Upper lobe of left lung (tissue), 4 donors: ENCODE data around the gene MYO1C.

Source experiments
- POLR2A ChIP-seq, 4 donors: fragments of 450-650 bp; IDR thresholded peaks; one replicate each; pipeline ENCODE4 v1.5.1; 2016 to 2017; ENCODE audit warnings: antibody characterized with exemption in 4 of 4, mild to moderate bottlenecking in 2 of 4
- POLR2AphosphoS5 ChIP-seq, 2 donors: sonication (generic); formaldehyde crosslinking; IDR thresholded peaks; one replicate each; pipeline ENCODE4 v1.5.1; 2017; ENCODE audit warnings: antibody characterized with exemption in 2 of 2
- TF ChIP-seq, protein P1 (sequence below), 6 experiments: fragments of 450-650 bp in 4 of 6; fragments of 200-600 bp in 2 of 6; sonication (generic) in 2 of 6; IDR thresholded peaks; one replicate each; pipeline ENCODE4 v1.5.1; 2016 to 2019; ENCODE audit warnings: antibody characterized with exemption in 6 of 6

DNA sequence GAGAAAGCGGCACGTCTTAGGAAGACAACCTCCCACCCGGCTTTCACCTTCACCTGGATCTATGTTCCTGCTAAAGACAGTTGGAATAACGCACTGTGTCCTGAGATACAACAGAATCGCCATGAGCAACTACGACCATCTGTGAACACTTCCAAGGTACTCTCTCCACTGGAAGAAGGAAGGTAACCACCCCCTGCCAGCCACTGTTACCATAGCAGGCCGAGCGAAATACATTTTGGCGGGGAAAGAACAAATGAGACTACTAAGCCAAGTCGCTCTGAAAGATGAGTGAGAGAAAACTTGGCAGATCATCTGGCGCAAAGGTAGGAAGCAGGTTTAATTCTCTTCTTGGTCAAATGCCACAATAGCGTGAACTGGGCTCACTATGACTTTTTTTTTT is 46.3 kb downstream of the MYO1C start:
- TF ChIP-seq, protein P1, sequence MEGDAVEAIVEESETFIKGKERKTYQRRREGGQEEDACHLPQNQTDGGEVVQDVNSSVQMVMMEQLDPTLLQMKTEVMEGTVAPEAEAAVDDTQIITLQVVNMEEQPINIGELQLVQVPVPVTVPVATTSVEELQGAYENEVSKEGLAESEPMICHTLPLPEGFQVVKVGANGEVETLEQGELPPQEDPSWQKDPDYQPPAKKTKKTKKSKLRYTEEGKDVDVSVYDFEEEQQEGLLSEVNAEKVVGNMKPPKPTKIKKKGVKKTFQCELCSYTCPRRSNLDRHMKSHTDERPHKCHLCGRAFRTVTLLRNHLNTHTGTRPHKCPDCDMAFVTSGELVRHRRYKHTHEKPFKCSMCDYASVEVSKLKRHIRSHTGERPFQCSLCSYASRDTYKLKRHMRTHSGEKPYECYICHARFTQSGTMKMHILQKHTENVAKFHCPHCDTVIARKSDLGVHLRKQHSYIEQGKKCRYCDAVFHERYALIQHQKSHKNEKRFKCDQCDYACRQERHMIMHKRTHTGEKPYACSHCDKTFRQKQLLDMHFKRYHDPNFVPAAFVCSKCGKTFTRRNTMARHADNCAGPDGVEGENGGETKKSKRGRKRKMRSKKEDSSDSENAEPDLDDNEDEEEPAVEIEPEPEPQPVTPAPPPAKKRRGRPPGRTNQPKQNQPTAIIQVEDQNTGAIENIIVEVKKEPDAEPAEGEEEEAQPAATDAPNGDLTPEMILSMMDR (IDR thresholded peaks at IDR 0.05): no peak
- TF ChIP-seq POLR2AphosphoS5 (IDR thresholded peaks at IDR 0.05) (no peak), POLR2A (IDR thresholded peaks at IDR 0.05) (no peak)
